Liver (tissue), 3 donors: ENCODE data around the gene DOK3.

ENCODE experiments used
- ATF3 ChIP-seq: IDR thresholded peaks from 2 replicates; pipeline ENCODE4 v1.6.1; 2016; ENCODE audit warnings: antibody characterized with exemption
- CTCF ChIP-seq: fragments of 150-350 bp; IDR thresholded peaks from 2 replicates; pipeline ENCODE4 v1.5.1; 2017; ENCODE audit warnings: improper control_type of control experiment, low read depth, low read length; ENCODE audit not compliant: missing input control
- EGR1 ChIP-seq, 2 donors: IDR thresholded peaks; 2 replicates each; pipeline ENCODE4 v1.6.1; 2016 to 2018; ENCODE audit warnings: antibody characterized with exemption in 2 of 2, low read depth in 2 of 2
- FOXA2 ChIP-seq: IDR thresholded peaks from 2 replicates; pipeline ENCODE4 v1.6.1; 2016; ENCODE audit warnings: antibody characterized with exemption
- GABPA ChIP-seq, 2 donors: IDR thresholded peaks in 1 of 2; conservative IDR thresholded peaks in 1 of 2; 2 replicates each; pipeline ENCODE4 v1.6.1; 2016; ENCODE audit warnings: antibody characterized with exemption in 2 of 2, mild to moderate bottlenecking in 1 of 2, moderate library complexity in 1 of 2
- HNF4A ChIP-seq, 2 donors: conservative IDR thresholded peaks; 2 replicates each; pipeline ENCODE4 v1.6.1; 2016; ENCODE audit warnings: antibody characterized with exemption in 2 of 2, mild to moderate bottlenecking in 2 of 2
- MAX ChIP-seq: IDR thresholded peaks from 2 replicates; pipeline ENCODE4 v1.6.1; 2016; ENCODE audit warnings: antibody characterized with exemption
- RAD21 ChIP-seq, 2 donors: IDR thresholded peaks; 2 replicates each; pipeline ENCODE4 v1.6.1; 2016; ENCODE audit warnings: antibody characterized with exemption in 2 of 2, mild to moderate bottlenecking in 2 of 2
- REST ChIP-seq: IDR thresholded peaks from 2 replicates; pipeline ENCODE4 v1.6.1; 2016; ENCODE audit warnings: antibody characterized with exemption, mild to moderate bottlenecking
- RXRA ChIP-seq, 2 donors: IDR thresholded peaks; 2 replicates each; pipeline ENCODE4 v1.6.1; 2017 to 2018; ENCODE audit warnings: antibody characterized with exemption in 2 of 2, mild to moderate bottlenecking in 1 of 2
- SP1 ChIP-seq: IDR thresholded peaks from 2 replicates; pipeline ENCODE4 v1.6.1; 2018; ENCODE audit warnings: antibody characterized with exemption, mild to moderate bottlenecking
- TAF1 ChIP-seq: conservative IDR thresholded peaks from 2 replicates; pipeline ENCODE4 v1.6.1; 2016; ENCODE audit warnings: antibody characterized with exemption, mild to moderate bottlenecking
- YY1 ChIP-seq: IDR thresholded peaks from 2 replicates; pipeline ENCODE4 v1.6.1; 2016; ENCODE audit warnings: antibody characterized with exemption, mild to moderate bottlenecking
- donor health status: healthy.
- donor health status: healthy.

GRCh38 chr5:177508221-177508611 is 1.4 kb downstream of the DOK3 start:
- TF ChIP-seq CTCF (no peak), RXRA (IDR thresholded peaks at IDR 0.05) (no peak), MAX (no peak), REST (no peak), YY1 (no peak), RAD21 (IDR thresholded peaks at IDR 0.05) (no peak), GABPA (IDR thresholded peaks at IDR 0.05 in 1 of 2, conservative IDR thresholded peaks at IDR 0.05 in 1 of 2) (no peak), SP1 (no peak), TAF1 (no peak), FOXA2 (no peak), HNF4A (conservative IDR thresholded peaks at IDR 0.05) (no peak), ATF3 (no peak), EGR1 (IDR thresholded peaks at IDR 0.05; ENCODE audit: low read depth in 2 of 2) (no peak)
